H9 (cell line): ENCODE results near the gene SCLY. TPM values are rescaled to one million over a fixed set of nuclear protein-coding genes. Genes with fewer than 3 reads are reported as not detected.

Source experiments
- DNase-seq: peaks from one replicate; pipeline ENCODE4 v3.0.0-alpha.2; 2017
- H2AFZ ChIP-seq: one replicate; pipeline ENCODE4 v1.6.1; 2013; ENCODE audit warnings: mild to moderate bottlenecking, low read length, control low read depth, moderate library complexity
- H2AK5ac ChIP-seq: 2 replicates; pipeline ENCODE4 v1.6.1; 2013; ENCODE audit warnings: low read length, control low read depth, mixed read lengths; ENCODE audit not compliant: insufficient read length
- H2BK120ac ChIP-seq: one replicate; pipeline ENCODE4 v1.6.1; 2013; ENCODE audit warnings: low read depth, mild to moderate bottlenecking, low read length, control low read depth, inconsistent platforms; ENCODE audit not compliant: poor library complexity, severe bottlenecking
- H2BK12ac ChIP-seq: 2 replicates; pipeline ENCODE4 v1.6.1; 2013; ENCODE audit warnings: low read length, control low read depth, mixed read lengths, low read depth; ENCODE audit not compliant: insufficient read length
- H2BK15ac ChIP-seq: 2 replicates; pipeline ENCODE4 v1.6.1; 2013; ENCODE audit warnings: low read depth, low read length, control low read depth
- H2BK20ac ChIP-seq: one replicate; pipeline ENCODE4 v1.6.1; 2013; ENCODE audit warnings: low read depth, mild to moderate bottlenecking, low read length, control low read depth, inconsistent platforms; ENCODE audit not compliant: poor library complexity, severe bottlenecking
- H2BK5ac ChIP-seq: 2 replicates; pipeline ENCODE4 v1.6.1; 2013; ENCODE audit warnings: low read length, control low read depth, mixed read lengths; ENCODE audit not compliant: insufficient read length
- H3K14ac ChIP-seq: 2 replicates; pipeline ENCODE4 v1.6.1; 2013; ENCODE audit warnings: low read length, control low read depth; ENCODE audit not compliant: insufficient read depth
- H3K18ac ChIP-seq: 2 replicates; pipeline ENCODE4 v1.6.1; 2013; ENCODE audit warnings: low read depth, mild to moderate bottlenecking, mixed read lengths, low read length, control low read depth; ENCODE audit not compliant: insufficient read length
- H3K23ac ChIP-seq: 2 replicates; pipeline ENCODE4 v1.6.1; 2013; ENCODE audit warnings: low read length, control low read depth, mixed read lengths, low read depth; ENCODE audit not compliant: insufficient read length
- H3K23me2 ChIP-seq: 2 replicates; pipeline ENCODE4 v1.6.1; 2013; ENCODE audit warnings: low read depth, mild to moderate bottlenecking, mixed read lengths, low read length, control low read depth; ENCODE audit not compliant: insufficient read length, poor library complexity, severe bottlenecking
- H3K27ac ChIP-seq: 2 replicates; pipeline ENCODE4 v1.5.1; 2013; ENCODE audit warnings: low read length, control low read depth, mixed read lengths, low read depth; ENCODE audit not compliant: insufficient read length
- H3K27me3 ChIP-seq: 2 replicates; pipeline ENCODE4 v1.6.1; 2013; ENCODE audit warnings: low read length, control low read depth, inconsistent platforms; ENCODE audit not compliant: insufficient read depth
- H3K4ac ChIP-seq: 2 replicates; pipeline ENCODE4 v1.6.1; 2013; ENCODE audit warnings: low read depth, mild to moderate bottlenecking, control low read depth, inconsistent platforms, low read length, moderate library complexity
- H3K4me1 ChIP-seq: 2 replicates; pipeline ENCODE4 v1.6.1; 2013; ENCODE audit warnings: low read length, control low read depth, inconsistent platforms; ENCODE audit not compliant: insufficient read depth
- H3K4me2 ChIP-seq: 2 replicates; pipeline ENCODE4 v1.6.1; 2013; ENCODE audit warnings: low read length, control low read depth, mixed read lengths; ENCODE audit not compliant: insufficient read length, insufficient read depth
- H3K56ac ChIP-seq: 2 replicates; pipeline ENCODE4 v1.6.1; 2013; ENCODE audit warnings: low read depth, mild to moderate bottlenecking, mixed read lengths, low read length, control low read depth; ENCODE audit not compliant: insufficient read length
- H3K79me1 ChIP-seq: 2 replicates; pipeline ENCODE4 v1.6.1; 2013; ENCODE audit warnings: low read depth, mild to moderate bottlenecking, moderate library complexity, low read length, control low read depth, inconsistent platforms; ENCODE audit not compliant: insufficient read depth, poor library complexity, severe bottlenecking
- H3K79me2 ChIP-seq: 2 replicates; pipeline ENCODE4 v1.6.1; 2013; ENCODE audit warnings: low read length, control low read depth, inconsistent platforms; ENCODE audit not compliant: insufficient read depth
- H3K9ac ChIP-seq: 2 replicates; pipeline ENCODE4 v1.6.1; 2013; ENCODE audit warnings: low read length, control low read depth, mixed read lengths; ENCODE audit not compliant: insufficient read length; ENCODE audit errors: extremely low read depth
- H3K9me3 ChIP-seq: one replicate; pipeline ENCODE4 v1.6.1; 2013; ENCODE audit warnings: low read depth, low read length, inconsistent platforms; ENCODE audit not compliant: control insufficient read depth
- H3T11ph ChIP-seq: one replicate; pipeline ENCODE4 v1.6.1; 2013; ENCODE audit warnings: mild to moderate bottlenecking, low read length, control low read depth, inconsistent platforms
- H4K20me1 ChIP-seq: one replicate; pipeline ENCODE4 v1.6.1; 2013; ENCODE audit not compliant: control insufficient read depth, insufficient read length, insufficient read depth
- H4K5ac ChIP-seq: 2 replicates; pipeline ENCODE4 v1.6.1; 2013; ENCODE audit warnings: low read depth, mild to moderate bottlenecking, mixed read lengths, low read length, control low read depth; ENCODE audit not compliant: insufficient read length
- H4K8ac ChIP-seq: replicated peaks from 2 replicates; pipeline ENCODE4 v1.6.1; 2013; ENCODE audit warnings: low read length, control low read depth, mixed read lengths, low read depth; ENCODE audit not compliant: insufficient read length
- H4K91ac ChIP-seq: 2 replicates; pipeline ENCODE4 v1.6.1; 2013; ENCODE audit warnings: low read depth, mild to moderate bottlenecking, moderate library complexity, mixed read lengths, low read length, control low read depth; ENCODE audit not compliant: insufficient read length
- H3K27ac Mint-ChIP-seq, 3 experiments: 2 replicates in 2 of 3; 3 replicates in 1 of 3; pipeline ENCODE4 v1.8.0; 2020 to 2021; ENCODE audit warnings: mixed read lengths in 3 of 3, mild to moderate bottlenecking in 1 of 3, moderate library complexity in 1 of 3
- H3K27me3 Mint-ChIP-seq: 2 replicates; pipeline ENCODE4 v1.8.0; 2021; ENCODE audit warnings: low read depth, mild to moderate bottlenecking, moderate library complexity, mixed read lengths
- H3K36me3 Mint-ChIP-seq, 3 experiments: 2 replicates in 2 of 3; 3 replicates in 1 of 3; pipeline ENCODE4 v1.8.0; 2020 to 2021; ENCODE audit warnings: low read depth in 3 of 3, mixed read lengths in 3 of 3; ENCODE audit not compliant: insufficient read depth in 1 of 3
- H3K4me1 Mint-ChIP-seq, 2 experiments: 2 replicates each; pipeline ENCODE4 v1.8.0; 2020; ENCODE audit warnings: mixed read lengths in 2 of 2
- H3K4me3 Mint-ChIP-seq, 2 experiments: 2 replicates in 1 of 2; 3 replicates in 1 of 2; pipeline ENCODE4 v1.8.0; 2020 to 2021; ENCODE audit warnings: mild to moderate bottlenecking in 2 of 2, mixed read lengths in 2 of 2, moderate library complexity in 1 of 2
- H3K9me3 Mint-ChIP-seq, 2 experiments: 2 replicates in 1 of 2; 3 replicates in 1 of 2; pipeline ENCODE4 v1.8.0; 2020; ENCODE audit warnings: mild to moderate bottlenecking in 2 of 2, mixed read lengths in 2 of 2, moderate library complexity in 1 of 2
- CTCF ChIP-seq: fragments of 200-600 bp; sonication (generic); conservative IDR thresholded peaks from 3 replicates; pipeline ENCODE4 v1.8.0; 2021; ENCODE audit warnings: antibody characterized with exemption, mild to moderate bottlenecking
- WGBS: extraction: QIAGEN DNeasy Blood & Tissue Kit; methylation state at CpG from one replicate; pipeline ENCODE4 v1.1.7; 2013; ENCODE audit warnings: missing lambda C conversion rate, low lambda C conversion rate, mixed read lengths; ENCODE audit not compliant: insufficient read length; ENCODE audit errors: extremely low coverage; 5-methylcytosine and 5-hydroxymethylcytosine counted together
- total RNA-seq: library from RNA; stranded (reverse); gene quantifications from 2 replicates; pipeline ENCODE4 v1.2.1, GENCODE V29; 2021

The SCLY gene
- total RNA-seq, 1 experiment from 2014 or later, result 55.3 TPM

DNA sequence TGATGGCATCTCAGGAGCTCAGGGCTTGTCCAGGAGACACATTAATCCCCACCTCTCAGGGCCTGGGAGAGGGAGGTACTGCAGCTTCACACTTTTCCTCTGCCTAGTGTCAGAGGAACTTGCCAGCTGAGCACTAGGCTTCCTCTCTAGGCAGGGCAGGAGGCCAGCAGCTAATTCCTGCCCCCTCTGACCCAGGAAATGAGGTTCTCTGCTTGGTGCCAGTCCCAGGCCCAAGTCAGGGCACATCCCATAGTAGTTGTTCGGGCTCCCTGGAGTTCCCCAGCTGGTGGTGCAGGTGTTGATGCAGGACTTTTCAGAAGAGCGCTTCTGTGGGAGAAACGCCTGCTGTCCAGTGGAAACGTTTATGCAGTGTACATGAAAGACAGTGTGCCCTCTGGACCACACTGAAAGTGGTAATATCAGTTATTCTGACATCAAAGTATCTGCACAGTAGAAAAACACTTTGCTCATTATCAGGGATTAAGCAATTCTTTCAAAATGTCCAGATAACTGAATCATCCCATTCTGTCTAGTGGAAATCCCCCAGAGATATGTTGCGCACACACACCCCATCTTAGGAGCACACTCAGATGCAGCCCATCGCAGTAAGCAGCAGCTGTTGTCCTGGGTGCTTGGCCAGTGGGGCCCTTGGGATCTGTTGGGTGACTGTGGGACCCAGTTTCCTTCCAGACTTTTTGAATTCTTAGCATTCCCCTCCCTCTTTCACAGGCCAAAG is 17.8 kb upstream of the SCLY start:
- H3K4ac ChIP-seq, result no peak overlapping the region
- H2BK5ac ChIP-seq, result no peak overlapping the region
- no peak for TF ChIP-seq CTCF
- WGBS, result no CpG with 5 or more reads among the region's 6 CpGs
- H2BK20ac ChIP-seq, result no peak overlapping the region
- H3K4me3 Mint-ChIP-seq, result no peak overlapping the region
- no peak overlapping the region for H2BK120ac ChIP-seq
- H2BK12ac ChIP-seq, result no peak overlapping the region
- no peaks in the 10 kb centered on the region for H3K23me2 ChIP-seq
- peak overlapping the region in 1 of 3 experiments; percentile 82; a peak in 1 of 7 replicates for H3K27ac Mint-ChIP-seq
- peaks cover under 1% of the 10 kb centered on the region; the same call in 1 of the 2 replicates for H3K27me3 Mint-ChIP-seq
- H3K36me3 Mint-ChIP-seq, result peaks cover 18 to 63% (median 32%) of the 10 kb centered on the region in 3 experiments; a peak in 6 of 7 replicates
- H3K4me1 ChIP-seq, result no peaks in the 10 kb centered on the region
- H2AFZ ChIP-seq, result no peak overlapping the region
- H3T11ph ChIP-seq, result no peak overlapping the region
- H3K9me3 ChIP-seq, result no peaks in the 10 kb centered on the region
- H2AK5ac ChIP-seq, result no peak overlapping the region
- H4K20me1 ChIP-seq, result no peaks in the 10 kb centered on the region
- no peak overlapping the region for H3K9ac ChIP-seq
- H3K14ac ChIP-seq, result no peak overlapping the region
- H4K8ac ChIP-seq, result no peak overlapping the region
- H2BK15ac ChIP-seq, result no peak overlapping the region
- peaks cover 3 to 9% of the 10 kb centered on the region in 2 experiments for H3K9me3 Mint-ChIP-seq
- H3K18ac ChIP-seq, result no peak overlapping the region
- no peaks in the 10 kb centered on the region for H3K79me1 ChIP-seq
- no peak overlapping the region for H4K91ac ChIP-seq
- H3K79me2 ChIP-seq, result no peaks in the 10 kb centered on the region
- H3K4me1 Mint-ChIP-seq, result 0 out of 4 replicates have a peak, but pooled peaks cover 0 to 2% of the 10 kb centered on the region in 2 experiments
- H3K56ac ChIP-seq, result no peak overlapping the region
- no peak overlapping the region for H3K4me2 ChIP-seq
- no peak for DNase-seq
- H4K5ac ChIP-seq, result no peak overlapping the region
- no peak overlapping the region for H3K27ac ChIP-seq
- no peaks in the 10 kb centered on the region for H3K27me3 ChIP-seq
- H3K23ac ChIP-seq, result no peak overlapping the region
